ENCODE data around the gene XIRP2. TPM values are rescaled to one million over a fixed set of nuclear protein-coding genes. Genes with fewer than 3 reads are reported as not detected.

XIRP2 gene
- total RNA-seq, 4 donors from 2014 or later = 266 to 3,644 (median 977) TPM

DNA sequence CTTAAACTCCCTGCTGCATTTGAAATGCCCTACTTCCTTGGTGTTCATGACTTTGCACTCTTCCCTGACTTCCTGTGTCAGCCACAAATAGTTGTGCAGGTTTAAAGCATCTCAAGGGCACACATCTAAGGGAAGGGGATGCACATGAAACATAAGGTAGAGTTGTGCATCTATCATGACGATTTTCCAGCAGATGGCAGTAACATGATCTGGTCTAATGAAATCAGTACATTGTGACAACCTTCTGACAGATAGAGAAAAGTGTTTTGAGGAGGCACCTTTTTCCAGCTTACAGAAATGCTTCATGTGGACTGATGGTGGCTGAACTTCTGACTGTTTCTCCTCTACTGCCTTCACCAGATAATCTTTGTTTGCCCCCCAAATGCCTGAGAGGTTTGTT, 238.9 kb downstream of the XIRP2 start:
- H3K9me3 ChIP-seq = no peaks in the 10 kb centered on the region
- H3K27me3 ChIP-seq = no peaks in the 10 kb centered on the region
- H3K36me3 ChIP-seq = no peaks in the 10 kb centered on the region
- peak; percentile 64 to 67 for ATAC-seq
- intact Hi-C loops (cut with DNase I; ENCODE audit: low total_unique reads) (no loop called here), in situ Hi-C loops (cut with MboI; ENCODE audit: low sequenced_read_pairs in 4 of 4) (loop anchor here in 1 of 4 donors (10.0 kb wide), 1 partner anchor 88 kb away; no protein-coding TSS in a partner anchor)
- no peak for TF ChIP-seq POLR2A (IDR thresholded peaks at IDR 0.05)
- TF ChIP-seq, protein P1, sequence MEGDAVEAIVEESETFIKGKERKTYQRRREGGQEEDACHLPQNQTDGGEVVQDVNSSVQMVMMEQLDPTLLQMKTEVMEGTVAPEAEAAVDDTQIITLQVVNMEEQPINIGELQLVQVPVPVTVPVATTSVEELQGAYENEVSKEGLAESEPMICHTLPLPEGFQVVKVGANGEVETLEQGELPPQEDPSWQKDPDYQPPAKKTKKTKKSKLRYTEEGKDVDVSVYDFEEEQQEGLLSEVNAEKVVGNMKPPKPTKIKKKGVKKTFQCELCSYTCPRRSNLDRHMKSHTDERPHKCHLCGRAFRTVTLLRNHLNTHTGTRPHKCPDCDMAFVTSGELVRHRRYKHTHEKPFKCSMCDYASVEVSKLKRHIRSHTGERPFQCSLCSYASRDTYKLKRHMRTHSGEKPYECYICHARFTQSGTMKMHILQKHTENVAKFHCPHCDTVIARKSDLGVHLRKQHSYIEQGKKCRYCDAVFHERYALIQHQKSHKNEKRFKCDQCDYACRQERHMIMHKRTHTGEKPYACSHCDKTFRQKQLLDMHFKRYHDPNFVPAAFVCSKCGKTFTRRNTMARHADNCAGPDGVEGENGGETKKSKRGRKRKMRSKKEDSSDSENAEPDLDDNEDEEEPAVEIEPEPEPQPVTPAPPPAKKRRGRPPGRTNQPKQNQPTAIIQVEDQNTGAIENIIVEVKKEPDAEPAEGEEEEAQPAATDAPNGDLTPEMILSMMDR (IDR thresholded peaks at IDR 0.05 in 4 of 5, conservative IDR thresholded peaks at IDR 0.05 in 1 of 5) = peak in 2 of 5 experiments; percentile 8 to 27
- no peak overlapping the region for H3K4me3 ChIP-seq
- no peak overlapping the region for H3K27ac ChIP-seq
- H3K4me1 ChIP-seq = peaks cover 0 to 11% of the 10 kb centered on the region in 2 donors
- DNase-seq = no peak

DNA sequence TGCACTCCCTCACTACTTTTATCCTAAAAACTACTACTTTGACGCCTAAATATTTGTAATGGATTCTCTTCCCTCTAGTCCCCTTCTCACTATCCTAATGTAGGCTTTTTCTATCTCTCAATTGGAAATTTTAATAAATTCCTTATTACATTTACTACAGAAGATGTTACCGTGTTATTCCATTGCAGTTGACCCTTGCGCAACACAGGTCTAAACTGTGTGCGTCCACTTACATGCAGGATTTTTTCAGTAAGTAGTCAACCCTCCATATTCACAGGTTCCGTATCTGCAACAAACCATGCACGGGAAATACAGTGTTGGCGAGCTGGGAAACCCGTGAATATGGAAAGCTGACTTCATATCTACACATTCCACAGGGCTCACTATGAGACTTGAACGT, 239.8 kb downstream of the XIRP2 start:
- Histone ChIP-seq H3K9me3 (no peaks in the 10 kb centered on the region), H3K36me3 (no peaks in the 10 kb centered on the region), H3K27me3 (no peaks in the 10 kb centered on the region), H3K27ac (no peak overlapping the region), H3K4me3 (no peak overlapping the region), H3K4me1 (peaks cover 0 to 21% of the 10 kb centered on the region in 2 donors)
- ATAC-seq = no peak
- intact Hi-C loops (cut with DNase I; ENCODE audit: low total_unique reads) = no loop called here
- DNase-seq = no peak
- TF ChIP-seq, protein P1 (IDR thresholded peaks at IDR 0.05 in 4 of 5, conservative IDR thresholded peaks at IDR 0.05 in 1 of 5) = no peak
- TF ChIP-seq POLR2A (IDR thresholded peaks at IDR 0.05) = no peak
- in situ Hi-C loops (cut with MboI; ENCODE audit: low sequenced_read_pairs in 4 of 4) = loop anchor here in 1 of 4 donors (10.0 kb wide), 1 partner anchor 87 kb away; no protein-coding TSS in a partner anchor

DNA sequence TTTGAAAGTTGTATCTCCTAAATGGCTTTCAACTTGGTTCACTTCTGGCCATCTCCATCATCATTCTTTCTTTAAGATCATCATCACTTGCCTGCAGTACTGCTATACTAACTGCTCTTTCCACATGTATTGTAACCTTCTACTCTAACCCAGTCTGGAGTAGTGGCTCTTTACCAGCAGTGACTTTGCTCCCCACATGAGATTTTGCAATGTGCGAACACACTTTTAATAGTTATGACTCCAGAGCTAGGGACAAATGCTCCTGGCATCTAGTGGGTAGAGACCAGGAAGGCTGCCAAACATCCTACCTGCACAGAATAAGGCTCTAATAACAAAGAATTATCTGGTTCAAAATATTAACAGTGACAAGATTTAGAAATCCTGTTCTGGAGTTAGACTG, 243.8 kb downstream of the XIRP2 start:
- H3K27ac ChIP-seq = peak overlapping the region; percentile 4 to 71 (median 60)
- H3K9me3 ChIP-seq = no peaks in the 10 kb centered on the region
- DNase-seq = peak in 1 of 2 donors; percentile 41
- TF ChIP-seq POLR2A (IDR thresholded peaks at IDR 0.05) = no peak
- TF ChIP-seq, protein P1 (IDR thresholded peaks at IDR 0.05 in 4 of 5, conservative IDR thresholded peaks at IDR 0.05 in 1 of 5) = no peak
- ATAC-seq = peak; percentile 46 to 75
- H3K36me3 ChIP-seq = no peaks in the 10 kb centered on the region
- no peak overlapping the region for H3K4me3 ChIP-seq
- H3K27me3 ChIP-seq = no peaks in the 10 kb centered on the region
- H3K4me1 ChIP-seq = peaks cover 4 to 26% of the 10 kb centered on the region in 2 donors
- intact Hi-C loops (cut with DNase I; ENCODE audit: low total_unique reads) = loop anchor here (5.0 kb wide), 1 partner anchor 985 kb away; no protein-coding TSS in a partner anchor
- in situ Hi-C loops (cut with MboI; ENCODE audit: low sequenced_read_pairs in 4 of 4) = no loop called here

- in situ Hi-C loops (cut with MboI; ENCODE audit: low sequenced_read_pairs in 4 of 4) = no loop called here
- TF ChIP-seq, protein P1 (IDR thresholded peaks at IDR 0.05 in 4 of 5, conservative IDR thresholded peaks at IDR 0.05 in 1 of 5) = no peak
- TF ChIP-seq POLR2A (IDR thresholded peaks at IDR 0.05) = no peak
- no peaks in the 10 kb centered on the region for H3K36me3 ChIP-seq
- ATAC-seq (peak; percentile 62 to 71), DNase-seq (no peak)
- peak overlapping the region; percentile 4 to 71 (median 60) for H3K27ac ChIP-seq
- H3K27me3 ChIP-seq = no peaks in the 10 kb centered on the region
- intact Hi-C loops (cut with DNase I; ENCODE audit: low total_unique reads) = loop anchor here (5.0 kb wide), 1 partner anchor 984 kb away; no protein-coding TSS in a partner anchor
- H3K4me3 ChIP-seq = no peak overlapping the region
- H3K4me1 ChIP-seq = peaks cover 4 to 20% of the 10 kb centered on the region in 2 donors
- H3K9me3 ChIP-seq = no peaks in the 10 kb centered on the region
Observed at GRCh38 chr2:167132906-167133555, 244.8 kb downstream of the XIRP2 start.
